Measurements from ENCODE around the gene AQP6.

The AQP6 gene

GRCh38 chr12:49959685-49960473, 12.9 kb upstream of the AQP6 start:
- no peak for DNase-seq

- no peak for DNase-seq
Measured at GRCh38 chr12:49960474-49961110, 12.2 kb upstream of the AQP6 start.

GRCh38 chr12:49961111-49961922, 11.4 kb upstream of the AQP6 start, which contains the start of gene AQP5:
AQP5 (plus strand) TSS chr12:49961872; CDS start chr12:49962018, 146 bp downstream.
- no peak for DNase-seq

- DNase-seq: no peak
Measured at GRCh38 chr12:49961993-49962764, 10.6 kb upstream of the AQP6 start.

GRCh38 chr12:49962861-49963765, 9.6 kb upstream of the AQP6 start:
- no peak for DNase-seq

GRCh38 chr12:49963976-49964815, 8.6 kb upstream of the AQP6 start:
- DNase-seq: no peak

- no peak for DNase-seq
Measured at GRCh38 chr12:49964849-49965624, 7.7 kb upstream of the AQP6 start.

- no peak for DNase-seq
Measured at GRCh38 chr12:49965836-49966235, 6.9 kb upstream of the AQP6 start.

GRCh38 chr12:49966511-49967041, 6.2 kb upstream of the AQP6 start:
- no peak for DNase-seq

GRCh38 chr12:49967042-49967776, 5.5 kb upstream of the AQP6 start:
- DNase-seq: peak; percentile 99

- DNase-seq: no peak
Measured at GRCh38 chr12:49967777-49968250, 4.9 kb upstream of the AQP6 start.

GRCh38 chr12:49968471-49968870, 4.3 kb upstream of the AQP6 start:
- no peak for DNase-seq

GRCh38 chr12:49969027-49969426, 3.7 kb upstream of the AQP6 start:
- no peak for DNase-seq

GRCh38 chr12:49969651-49970429, 2.9 kb upstream of the AQP6 start:
- DNase-seq: no peak

- DNase-seq: no peak
Measured at GRCh38 chr12:49970658-49971057, 2.1 kb upstream of the AQP6 start.

GRCh38 chr12:49971141-49971540, 1.6 kb upstream of the AQP6 start:
- no peak for DNase-seq

- DNase-seq: no peak
Measured at GRCh38 chr12:49972129-49972528, 618 bp upstream of the AQP6 start.

GRCh38 chr12:49973361-49973830, 649 bp downstream of the AQP6 start:
- no peak for DNase-seq
